ENCODE measurements around the gene TSPAN6. TPM values are rescaled to one million over a fixed set of nuclear protein-coding genes. Genes with fewer than 3 reads are reported as not detected.
A peak's percentile ranks its signal among the peaks of the same experiment; 100 is the strongest.

The TSPAN6 gene
- total RNA-seq, 1 experiment from 2014 or later, result 9.2 TPM

- DNase-seq (ENCODE audit: low spot score), result no peak
These were observed 11.1 kb upstream of the TSPAN6 start for GRCh38 chrX:100647739-100648138.

DNA sequence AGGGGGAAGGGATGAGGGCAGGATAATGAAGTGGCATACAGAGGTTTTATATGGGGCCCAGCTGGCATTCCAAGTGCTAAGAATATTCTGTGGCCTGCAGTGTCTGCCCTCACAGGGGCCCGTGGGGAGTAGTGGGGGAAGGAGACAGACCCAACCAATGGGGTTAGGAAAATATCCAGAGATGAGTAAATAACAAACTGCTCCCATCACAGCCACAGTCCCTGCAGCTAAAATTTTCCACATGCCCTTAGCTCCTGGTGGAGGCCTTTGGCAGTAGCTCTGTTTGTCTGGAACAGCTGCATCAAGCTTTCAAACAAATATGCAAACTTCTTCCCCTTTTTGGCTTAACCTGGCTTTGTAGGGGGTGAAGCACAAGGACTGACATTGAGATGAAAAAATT is 10.5 kb upstream of the TSPAN6 start:
- no peak for DNase-seq (ENCODE audit: low spot score)

DNA sequence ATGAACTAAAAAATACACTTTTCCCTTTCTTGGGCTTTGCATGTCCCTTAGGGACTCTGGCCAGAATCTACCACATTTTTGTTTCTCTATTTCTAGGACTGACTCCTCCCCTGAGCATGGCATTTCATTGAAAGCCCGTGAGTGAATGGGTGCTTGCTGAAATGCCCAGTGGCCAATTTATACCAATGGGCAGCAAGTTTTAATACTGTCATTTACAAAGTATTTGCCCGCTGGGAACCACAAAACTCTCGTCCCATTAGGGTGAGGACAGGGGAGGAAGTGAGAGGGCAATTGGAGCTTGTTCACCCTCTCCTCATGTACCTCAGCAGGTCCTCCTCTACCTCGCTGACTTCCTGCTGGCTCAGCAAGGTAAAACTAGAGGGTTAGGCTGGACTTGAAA is 8.5 kb upstream of the TSPAN6 start:
- no peak for DNase-seq (ENCODE audit: low spot score)

DNA sequence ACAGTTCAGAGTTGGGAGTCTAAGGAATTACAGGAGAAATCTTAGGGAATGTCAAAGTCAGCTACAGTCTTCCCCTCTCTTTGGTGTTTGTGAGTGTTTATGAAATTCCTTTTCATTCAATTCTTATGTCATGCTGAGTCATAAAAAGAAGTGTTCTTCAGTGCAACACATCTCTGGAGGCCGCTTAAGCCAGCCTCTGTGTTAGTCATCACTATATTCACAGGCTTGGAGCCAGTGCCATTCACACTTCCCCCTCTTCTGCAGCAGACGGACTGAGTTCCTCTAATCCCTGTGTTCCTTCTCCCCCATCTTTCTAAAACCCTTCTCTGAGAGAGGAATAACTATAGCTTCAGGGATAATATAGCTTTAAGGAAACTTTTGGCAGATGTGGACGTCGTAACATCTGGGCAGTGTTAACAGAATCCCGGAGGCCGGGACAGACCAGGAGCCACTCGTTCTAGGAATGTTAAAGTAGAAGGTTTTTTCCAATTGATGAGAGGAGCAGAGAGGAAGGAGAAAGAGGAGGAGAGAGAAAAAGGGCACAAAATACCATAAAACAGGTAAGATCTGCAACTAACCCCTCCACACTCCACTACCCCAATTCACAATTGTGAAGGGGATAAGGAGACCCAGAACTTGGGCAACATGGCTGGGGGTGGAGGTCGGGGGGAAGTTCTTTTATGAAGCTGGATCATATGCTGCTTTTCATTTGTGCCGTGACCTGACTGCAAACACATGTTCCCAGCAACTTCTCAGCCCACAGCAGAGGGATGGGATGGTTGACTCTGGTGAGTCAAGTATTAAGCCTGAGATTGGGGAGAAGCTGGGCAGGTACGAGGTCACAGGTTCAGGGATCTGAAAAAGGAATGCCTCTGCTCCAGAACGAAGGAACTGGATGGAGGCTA is 7.6 kb upstream of the TSPAN6 start, which contains the start of gene SRPX2:
Gene SRPX2, plus strand, starts transcription at position 244 of the 905 bp plus-strand sequence. CDS start 2,124 bp downstream, outside the sequence.
- DNase-seq (ENCODE audit: low spot score), result peak; percentile 43

DNA sequence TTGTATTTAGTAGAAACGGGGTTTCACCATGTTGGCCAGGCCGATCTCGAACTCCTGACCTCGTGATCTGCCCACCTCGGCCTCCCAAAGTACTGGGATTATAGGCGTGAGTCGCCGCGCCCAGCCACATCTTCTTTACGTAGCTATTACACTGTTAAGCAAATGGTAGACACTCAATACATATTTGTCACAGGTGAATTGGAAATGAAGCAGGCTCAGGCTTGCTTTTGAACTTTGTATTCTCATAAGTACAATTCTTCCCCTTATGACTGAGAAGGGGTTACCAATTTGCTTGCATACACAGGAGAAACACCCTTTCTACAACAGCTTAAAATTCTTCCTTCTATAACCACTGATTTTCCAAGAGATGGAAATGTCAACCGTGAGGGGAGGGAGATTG is 6.6 kb upstream of the TSPAN6 start:
- no peak for DNase-seq (ENCODE audit: low spot score)

GRCh38 chrX:100642290-100642689 is 5.7 kb upstream of the TSPAN6 start:
- no peak for DNase-seq (ENCODE audit: low spot score)

DNA sequence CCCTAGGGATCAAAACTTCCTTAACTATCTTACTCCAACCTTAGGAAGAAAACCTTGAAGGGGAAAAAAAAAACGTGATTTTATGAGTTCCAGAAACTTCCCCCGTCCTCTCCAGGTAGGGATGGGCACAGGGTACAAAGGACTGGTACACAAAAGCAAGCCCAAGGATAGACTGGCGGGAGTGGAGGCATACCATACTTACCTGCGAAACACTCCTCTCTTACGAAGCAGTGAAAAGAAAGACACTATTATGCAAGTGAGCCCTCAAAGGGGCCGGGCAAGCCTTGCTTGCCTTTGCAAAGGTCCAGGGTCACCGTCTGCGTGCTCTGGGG is 651 bp downstream of the TSPAN6 start:
- DNase-seq (ENCODE audit: low spot score), result no peak

DNA sequence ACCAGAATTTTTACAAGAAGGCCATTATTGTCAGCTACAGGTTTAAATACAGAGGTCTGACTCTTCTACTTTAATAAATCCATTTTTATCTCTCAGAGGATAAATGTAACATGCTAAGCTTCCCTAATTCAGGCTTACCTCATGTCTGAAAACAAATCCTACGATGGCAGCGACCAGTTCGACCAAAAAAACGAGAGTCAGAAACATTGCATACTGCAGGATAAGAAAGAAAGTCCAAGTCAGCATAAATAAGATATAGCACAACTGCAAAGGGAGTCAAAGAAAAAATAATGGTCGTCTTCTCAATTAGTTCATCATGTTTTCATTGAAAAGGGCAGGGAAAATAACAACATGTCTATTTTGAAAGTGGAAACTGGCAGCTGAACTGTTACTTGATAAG is 1.6 kb downstream of the TSPAN6 start:
- DNase-seq (ENCODE audit: low spot score), result no peak

- DNase-seq (ENCODE audit: low spot score), result no peak
These were observed 10.6 kb downstream of the TSPAN6 start for GRCh38 chrX:100625985-100626491.

DNA sequence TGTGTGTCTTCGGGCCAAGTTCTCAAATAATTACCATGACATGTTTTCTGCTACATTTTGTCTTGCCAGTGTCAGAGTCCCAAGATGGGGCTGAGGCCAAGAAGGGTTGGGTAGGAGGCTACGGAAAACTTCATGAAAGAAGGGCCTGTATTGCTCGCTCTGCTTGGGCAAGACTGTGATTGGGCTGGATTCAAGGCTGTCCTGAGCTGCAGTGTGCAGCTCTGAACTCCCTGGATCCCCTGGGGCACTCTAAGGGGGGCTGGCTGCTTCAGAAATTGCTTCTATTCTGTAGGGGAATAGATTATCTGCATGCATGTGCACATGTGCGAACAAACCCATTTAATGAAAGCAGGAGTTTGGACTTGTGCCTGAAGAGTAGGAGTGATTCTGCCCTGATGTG is 13.6 kb downstream of the TSPAN6 start:
- DNase-seq (ENCODE audit: low spot score), result no peak

GRCh38 chrX:100615005-100615404 is 21.6 kb downstream of the TSPAN6 start:
- DNase-seq (ENCODE audit: low spot score), result peak; percentile 35

DNA sequence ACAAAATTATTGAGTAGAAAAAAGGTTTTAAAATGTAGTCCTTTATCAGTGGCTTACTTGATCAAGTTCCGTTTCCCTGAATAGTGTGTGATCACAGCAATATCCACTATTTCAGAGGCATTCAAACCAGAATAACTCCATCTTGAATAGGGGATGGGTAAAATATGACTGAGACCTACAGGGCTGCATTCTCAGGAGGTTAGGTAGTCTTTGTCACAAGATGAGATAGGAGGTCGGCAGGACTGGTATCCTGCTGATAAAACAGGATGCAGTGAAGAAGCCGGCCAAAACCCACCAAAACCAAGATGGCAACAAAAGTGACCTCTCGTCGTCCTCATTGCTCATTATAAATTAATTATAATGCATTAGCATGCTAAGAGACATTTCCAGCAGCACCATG is 24.7 kb downstream of the TSPAN6 start:
- DNase-seq (ENCODE audit: low spot score), result no peak

- no peak for DNase-seq (ENCODE audit: low spot score)
These were observed 27.0 kb downstream of the TSPAN6 start for GRCh38 chrX:100609591-100609990.

- no peak for DNase-seq (ENCODE audit: low spot score)
These were observed 29.9 kb downstream of the TSPAN6 start for GRCh38 chrX:100606753-100607152.

DNA sequence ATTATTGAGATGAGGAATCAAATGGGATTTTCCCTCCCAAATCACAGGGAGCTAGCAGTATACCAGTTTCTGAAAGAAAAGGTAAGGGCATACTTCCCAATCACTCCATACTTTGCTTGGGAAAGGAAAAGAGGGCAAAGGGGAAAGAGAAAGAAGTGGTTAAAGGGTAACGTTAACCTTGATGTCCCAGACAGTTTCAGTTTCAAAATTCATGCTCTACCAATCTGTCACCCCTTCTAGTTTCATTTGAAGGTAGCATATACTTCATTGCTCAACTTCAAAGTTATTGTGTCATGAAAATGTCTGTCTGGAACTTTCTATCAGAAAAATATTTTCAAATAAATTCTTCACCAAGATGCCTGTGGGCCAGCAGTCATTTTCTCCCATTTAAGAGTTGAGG is 35.8 kb downstream of the TSPAN6 start:
- DNase-seq (ENCODE audit: low spot score), result no peak

GRCh38 chrX:100600340-100600739 is 36.3 kb downstream of the TSPAN6 start:
- DNase-seq (ENCODE audit: low spot score), result no peak

DNA sequence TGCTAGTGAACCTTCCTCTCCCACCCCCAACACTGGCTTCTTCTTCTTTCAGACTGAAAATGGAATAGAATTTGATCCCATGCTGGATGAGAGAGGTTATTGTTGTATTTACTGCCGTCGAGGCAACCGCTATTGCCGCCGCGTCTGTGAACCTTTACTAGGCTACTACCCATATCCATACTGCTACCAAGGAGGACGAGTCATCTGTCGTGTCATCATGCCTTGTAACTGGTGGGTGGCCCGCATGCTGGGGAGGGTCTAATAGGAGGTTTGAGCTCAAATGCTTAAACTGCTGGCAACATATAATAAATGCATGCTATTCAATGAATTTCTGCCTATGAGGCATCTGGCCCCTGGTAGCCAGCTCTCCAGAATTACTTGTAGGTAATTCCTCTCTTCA is 37.1 kb downstream of the TSPAN6 start:
- DNase-seq (ENCODE audit: low spot score), result no peak

GRCh38 chrX:100596601-100597000 is 40.0 kb downstream of the TSPAN6 start:
- no peak for DNase-seq (ENCODE audit: low spot score)

DNA sequence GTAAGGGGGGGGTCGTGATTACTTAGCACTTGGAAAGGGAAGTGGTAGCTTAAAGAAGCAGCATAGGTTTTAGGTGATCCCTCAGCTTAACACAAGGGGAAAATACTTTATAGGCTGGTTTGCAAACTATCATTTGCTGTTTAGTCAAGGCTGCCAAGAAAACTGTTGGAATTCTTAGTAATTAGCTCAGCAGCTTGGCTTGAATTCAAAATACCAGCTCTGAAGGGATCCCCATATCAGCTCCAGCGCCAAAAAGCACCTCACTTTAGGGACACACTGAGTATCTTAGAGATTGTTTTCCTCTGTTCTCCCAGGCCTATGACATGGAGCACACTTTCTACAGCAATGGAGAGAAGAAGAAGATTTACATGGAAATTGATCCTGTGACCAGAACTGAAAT is 43.0 kb downstream of the TSPAN6 start:
- DNase-seq (ENCODE audit: low spot score), result no peak

GRCh38 chrX:100593126-100593525 is 43.5 kb downstream of the TSPAN6 start:
- DNase-seq (ENCODE audit: low spot score), result no peak

- DNase-seq (ENCODE audit: low spot score), result no peak
These were observed 45.2 kb downstream of the TSPAN6 start for GRCh38 chrX:100591256-100592051.

GRCh38 chrX:100587861-100588260 is 48.7 kb downstream of the TSPAN6 start:
- DNase-seq (ENCODE audit: low spot score), result no peak

DNA sequence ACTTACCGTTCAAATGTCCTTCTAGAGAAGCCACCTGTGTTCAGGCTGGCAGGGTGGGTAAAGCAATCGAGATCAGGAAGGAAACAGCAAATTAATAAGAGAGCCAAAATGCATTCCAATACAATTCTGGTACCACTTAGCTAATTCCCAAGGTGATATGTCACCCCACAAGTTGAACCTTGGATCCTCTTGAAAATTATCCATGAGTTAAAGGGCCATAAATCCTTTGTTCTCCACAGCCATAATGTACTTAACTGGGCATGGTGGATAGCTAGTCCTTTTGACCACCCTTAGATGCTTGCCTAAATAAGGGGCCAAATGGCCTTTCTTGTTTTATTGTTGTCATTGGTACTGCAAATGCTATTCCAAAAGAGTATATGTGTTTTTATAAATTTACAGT is 49.9 kb downstream of the TSPAN6 start:
- DNase-seq (ENCODE audit: low spot score), result no peak

Data from HT-29 (cell line).